ACC112 (cell line): ENCODE measurements around the gene NR2E1.

Experiments
- H2AFZ ChIP-seq: fragments of 200-600 bp; sonication (generic); one replicate; pipeline ENCODE4 v1.6.0; 2017; ENCODE audit warnings: antibody characterized with exemption, low read length; ENCODE audit not compliant: unreplicated experiment
- H3K27ac ChIP-seq: fragments of 200-600 bp; sonication (generic); 2 replicates; pipeline ENCODE4 v1.5.1; 2014; ENCODE audit warnings: low read depth, mild to moderate bottlenecking, antibody characterized with exemption, low read length, moderate library complexity
- H3K27me3 ChIP-seq: fragments of 200-600 bp; sonication (generic); 2 replicates; pipeline ENCODE4 v1.6.1; 2014; ENCODE audit warnings: mild to moderate bottlenecking, antibody characterized with exemption, low read length, moderate library complexity, mixed read lengths; ENCODE audit not compliant: insufficient read depth
- H3K36me3 ChIP-seq: fragments of 200-600 bp; sonication (generic); 2 replicates; pipeline ENCODE4 v1.6.1; 2016; ENCODE audit warnings: mild to moderate bottlenecking, antibody characterized with exemption, low read length, moderate library complexity, mixed read lengths; ENCODE audit not compliant: insufficient read depth
- H3K4me1 ChIP-seq: fragments of 200-600 bp; sonication (generic); one replicate; pipeline ENCODE4 v1.6.1; 2016; ENCODE audit warnings: low read length, mixed read lengths; ENCODE audit not compliant: insufficient read depth, unreplicated experiment, control insufficient read depth
- H3K4me3 ChIP-seq: fragments of 200-600 bp; sonication (generic); 2 replicates; pipeline ENCODE4 v1.5.1; 2014; ENCODE audit warnings: mild to moderate bottlenecking, low read depth, low read length
- H3K79me2 ChIP-seq: fragments of 200-600 bp; sonication (generic); one replicate; pipeline ENCODE4 v1.6.0; 2016; ENCODE audit warnings: low read length; ENCODE audit not compliant: control insufficient read depth, unreplicated experiment, insufficient read depth

The NR2E1 gene

GRCh38 chr6:108165714-108166663, at the start of gene NR2E1:
NR2E1 (plus strand) TSS chr6:108166022; CDS start chr6:108166766, 744 bp downstream.
- H3K79me2 ChIP-seq = no peaks in the 10 kb centered on the region
- no peak within 1 kb of the TSS for H3K27ac ChIP-seq
- peaks cover 100% of the 10 kb centered on the region for H3K27me3 ChIP-seq
- H3K4me3 ChIP-seq = peak within 1 kb of the TSS; percentile 48
- no peaks in the 10 kb centered on the region for H3K36me3 ChIP-seq
- peaks cover 5% of the 10 kb centered on the region for H3K4me1 ChIP-seq
- no peak within 1 kb of the TSS for H2AFZ ChIP-seq

- Histone ChIP-seq H3K27me3 (peaks cover 59% of the 10 kb centered on the region), H3K79me2 (no peaks in the 10 kb centered on the region), H3K4me3 (peak overlapping the region; percentile 74), H3K36me3 (no peaks in the 10 kb centered on the region), H2AFZ (no peak overlapping the region), H3K4me1 (peaks cover 7% of the 10 kb centered on the region), H3K27ac (no peak overlapping the region)
These were observed 49.0 kb upstream of the NR2E1 start for GRCh38 chr6:108116546-108117426.

GRCh38 chr6:108117427-108118358, 48.1 kb upstream of the NR2E1 start:
- Histone ChIP-seq H3K4me3 (peak overlapping the region; percentile 74), H3K27ac (no peak overlapping the region), H3K27me3 (peaks cover 66% of the 10 kb centered on the region), H2AFZ (peak overlapping the region; percentile 79), H3K79me2 (no peaks in the 10 kb centered on the region), H3K36me3 (no peaks in the 10 kb centered on the region), H3K4me1 (peaks cover 7% of the 10 kb centered on the region)

GRCh38 chr6:108118359-108118724, 47.5 kb upstream of the NR2E1 start:
- peaks cover 7% of the 10 kb centered on the region for H3K4me1 ChIP-seq
- peaks cover 72% of the 10 kb centered on the region for H3K27me3 ChIP-seq
- no peaks in the 10 kb centered on the region for H3K79me2 ChIP-seq
- peak overlapping the region; percentile 74 for H3K4me3 ChIP-seq
- H3K27ac ChIP-seq = no peak overlapping the region
- peak overlapping the region; percentile 79 for H2AFZ ChIP-seq
- H3K36me3 ChIP-seq = no peaks in the 10 kb centered on the region

- Histone ChIP-seq H3K36me3 (no peaks in the 10 kb centered on the region), H3K4me3 (peak overlapping the region; percentile 68), H3K79me2 (no peaks in the 10 kb centered on the region), H3K4me1 (peaks cover 7% of the 10 kb centered on the region), H3K27ac (no peak overlapping the region), H3K27me3 (peaks cover 80% of the 10 kb centered on the region), H2AFZ (peak overlapping the region; percentile 36)
These were observed 46.7 kb upstream of the NR2E1 start for GRCh38 chr6:108118810-108119768.

GRCh38 chr6:108119769-108120141, 46.1 kb upstream of the NR2E1 start:
- Histone ChIP-seq H2AFZ (no peak overlapping the region), H3K27me3 (peaks cover 86% of the 10 kb centered on the region)

GRCh38 chr6:108120311-108120710, 45.5 kb upstream of the NR2E1 start:
- no peak overlapping the region for H3K4me3 ChIP-seq
- no peaks in the 10 kb centered on the region for H3K4me1 ChIP-seq
- no peaks in the 10 kb centered on the region for H3K79me2 ChIP-seq
- H3K27ac ChIP-seq = no peak overlapping the region
- H3K36me3 ChIP-seq = no peaks in the 10 kb centered on the region
- peaks cover 90% of the 10 kb centered on the region for H3K27me3 ChIP-seq
- H2AFZ ChIP-seq = no peak overlapping the region

More at GRCh38 chr6:108119769-108120141, 46.1 kb upstream of the NR2E1 start:
- Histone ChIP-seq H3K27ac (no peak overlapping the region), H3K4me1 (peaks cover 1% of the 10 kb centered on the region), H3K79me2 (no peaks in the 10 kb centered on the region), H3K4me3 (peak overlapping the region; percentile 68; the same call in 1 of the 2 replicates), H3K36me3 (no peaks in the 10 kb centered on the region)

- Histone ChIP-seq H3K4me3 (no peak overlapping the region), H3K36me3 (no peaks in the 10 kb centered on the region), H2AFZ (no peak overlapping the region), H3K27me3 (peaks cover 86% of the 10 kb centered on the region), H3K4me1 (no peaks in the 10 kb centered on the region), H3K79me2 (no peaks in the 10 kb centered on the region), H3K27ac (no peak overlapping the region)
These were observed 44.2 kb upstream of the NR2E1 start for GRCh38 chr6:108121612-108122011.

- H3K36me3 ChIP-seq = no peaks in the 10 kb centered on the region
- peaks cover 80% of the 10 kb centered on the region for H3K27me3 ChIP-seq
- no peaks in the 10 kb centered on the region for H3K4me1 ChIP-seq
- no peak overlapping the region for H2AFZ ChIP-seq
- H3K4me3 ChIP-seq = no peak overlapping the region
- H3K27ac ChIP-seq = no peak overlapping the region
- no peaks in the 10 kb centered on the region for H3K79me2 ChIP-seq
These were observed 42.3 kb upstream of the NR2E1 start for GRCh38 chr6:108123481-108123929.
